A549 (cell line): ENCODE data around the gene ZNF346.

ENCODE experiments used
- CHD2 ChIP-seq: fragments of 150-350 bp; IDR thresholded peaks from 2 replicates; pipeline ENCODE4 v1.6.1; 2014; ENCODE audit warnings: low read length; ENCODE audit not compliant: partially characterized antibody
- EHMT2 ChIP-seq: fragments of 200-600 bp; sonication (generic); IDR thresholded peaks from 2 replicates; pipeline ENCODE4 v1.6.1; 2016; ENCODE audit warnings: antibody characterized with exemption, low read depth, mild to moderate bottlenecking, moderate library complexity
- EP300 ChIP-seq, 2 experiments: fragments of >200 bp; sonication (Bioruptor Twin); formaldehyde crosslinking; IDR thresholded peaks; 2 replicates in 1 of 2; 3 replicates in 1 of 2; pipeline ENCODE4 v1.6.1; 2016 to 2017
- ESRRA ChIP-seq: fragments of 150-350 bp; IDR thresholded peaks from 2 replicates; pipeline ENCODE4 v1.6.1; 2014; ENCODE audit warnings: mild to moderate bottlenecking, low read length, borderline replicate concordance
- MAZ ChIP-seq: fragments of 150-350 bp; IDR thresholded peaks from 2 replicates; pipeline ENCODE4 v1.6.1; 2014; ENCODE audit warnings: antibody characterized with exemption, low read depth, low read length, borderline replicate concordance
- POLR2A ChIP-seq: IDR thresholded peaks from 2 replicates; pipeline ENCODE4 v1.6.1; 2012; ENCODE audit warnings: mild to moderate bottlenecking, low read length
- RAD21 ChIP-seq, 2 experiments: fragments of >200 bp in 1 of 2; sonication (Bioruptor Twin) in 1 of 2; formaldehyde crosslinking in 1 of 2; IDR thresholded peaks in 1 of 2; conservative IDR thresholded peaks in 1 of 2; 2 replicates in 1 of 2; 3 replicates in 1 of 2; pipeline ENCODE4 v1.6.1; 2012 to 2018; ENCODE audit warnings: inconsistent platforms in 1 of 2
- RFX5 ChIP-seq: fragments of 450-650 bp; IDR thresholded peaks from 2 replicates; pipeline ENCODE4 v1.7.1; 2014; ENCODE audit warnings: antibody characterized with exemption, mild to moderate bottlenecking, moderate library complexity
- TF ChIP-seq, protein P1 (sequence below): fragments of >200 bp; sonication (Bioruptor Twin); formaldehyde crosslinking; IDR thresholded peaks from 3 replicates; pipeline ENCODE4 v1.5.1; 2016
- TF ChIP-seq, protein P2 (sequence below): fragments of 450-650 bp; IDR thresholded peaks from 2 replicates; pipeline ENCODE4 v1.6.1; 2014; ENCODE audit warnings: antibody characterized with exemption

DNA sequence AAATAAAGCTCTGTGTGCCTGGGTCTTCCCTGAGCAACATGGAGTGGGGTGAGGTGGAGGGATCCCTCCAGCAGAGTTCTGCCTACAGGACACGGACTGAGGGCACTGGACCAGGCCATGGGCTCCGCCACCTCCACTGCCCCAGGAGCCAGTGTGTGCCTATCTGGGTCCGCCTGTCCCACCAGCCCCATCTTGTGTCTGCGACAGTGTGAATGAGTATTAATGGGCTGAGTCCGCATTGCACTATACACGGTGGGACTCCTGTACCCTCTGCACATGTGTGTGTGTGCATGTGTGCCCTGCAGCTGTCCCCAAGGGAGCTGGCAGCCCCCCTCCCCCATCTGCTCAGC is 75.6 kb downstream of the ZNF346 start:
- TF ChIP-seq, protein P1, sequence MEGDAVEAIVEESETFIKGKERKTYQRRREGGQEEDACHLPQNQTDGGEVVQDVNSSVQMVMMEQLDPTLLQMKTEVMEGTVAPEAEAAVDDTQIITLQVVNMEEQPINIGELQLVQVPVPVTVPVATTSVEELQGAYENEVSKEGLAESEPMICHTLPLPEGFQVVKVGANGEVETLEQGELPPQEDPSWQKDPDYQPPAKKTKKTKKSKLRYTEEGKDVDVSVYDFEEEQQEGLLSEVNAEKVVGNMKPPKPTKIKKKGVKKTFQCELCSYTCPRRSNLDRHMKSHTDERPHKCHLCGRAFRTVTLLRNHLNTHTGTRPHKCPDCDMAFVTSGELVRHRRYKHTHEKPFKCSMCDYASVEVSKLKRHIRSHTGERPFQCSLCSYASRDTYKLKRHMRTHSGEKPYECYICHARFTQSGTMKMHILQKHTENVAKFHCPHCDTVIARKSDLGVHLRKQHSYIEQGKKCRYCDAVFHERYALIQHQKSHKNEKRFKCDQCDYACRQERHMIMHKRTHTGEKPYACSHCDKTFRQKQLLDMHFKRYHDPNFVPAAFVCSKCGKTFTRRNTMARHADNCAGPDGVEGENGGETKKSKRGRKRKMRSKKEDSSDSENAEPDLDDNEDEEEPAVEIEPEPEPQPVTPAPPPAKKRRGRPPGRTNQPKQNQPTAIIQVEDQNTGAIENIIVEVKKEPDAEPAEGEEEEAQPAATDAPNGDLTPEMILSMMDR = no peak
- TF ChIP-seq POLR2A (no peak), EP300 (IDR thresholded peaks at IDR 0.05) (no peak), CHD2 (no peak), RFX5 (no peak), ESRRA (no peak), EHMT2 (no peak), RAD21 (conservative IDR thresholded peaks at IDR 0.05 in 1 of 2, IDR thresholded peaks at IDR 0.05 in 1 of 2) (no peak), MAZ (no peak)
- TF ChIP-seq, protein P2, sequence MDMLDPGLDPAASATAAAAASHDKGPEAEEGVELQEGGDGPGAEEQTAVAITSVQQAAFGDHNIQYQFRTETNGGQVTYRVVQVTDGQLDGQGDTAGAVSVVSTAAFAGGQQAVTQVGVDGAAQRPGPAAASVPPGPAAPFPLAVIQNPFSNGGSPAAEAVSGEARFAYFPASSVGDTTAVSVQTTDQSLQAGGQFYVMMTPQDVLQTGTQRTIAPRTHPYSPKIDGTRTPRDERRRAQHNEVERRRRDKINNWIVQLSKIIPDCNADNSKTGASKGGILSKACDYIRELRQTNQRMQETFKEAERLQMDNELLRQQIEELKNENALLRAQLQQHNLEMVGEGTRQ = no peak
